ENCODE data around the gene SMIM38. TPM values are rescaled to one million over a fixed set of nuclear protein-coding genes. Genes with fewer than 3 reads are reported as not detected.
A peak's percentile ranks its signal among the peaks of the same experiment; 100 is the strongest.

Gene SMIM38
- total RNA-seq, 4 donors from 2014 or later: 0.45 to 2.3 (median 2.0) TPM; not detected in 1

GRCh38 chr11:69116671-69117070, 39.1 kb upstream of the SMIM38 start:
- Histone ChIP-seq H3K4me3 (replicated peaks in 1 of 3) (no peak overlapping the region), H3K27ac (peak overlapping the region in 1 of 3 donors; percentile 96), H3K9me3 (no peaks in the 10 kb centered on the region), H3K4me1 (peaks cover 20 to 29% of the 10 kb centered on the region in 2 donors), H3K27me3 (no peaks in the 10 kb centered on the region), H3K36me3 (no peaks in the 10 kb centered on the region)
- no peak for TF ChIP-seq CTCF (IDR thresholded peaks at IDR 0.05)
- no peak for TF ChIP-seq POLR2A (IDR thresholded peaks at IDR 0.05)
- 99 to 100% methylated on average over 7 to 8 of the region's 10 CpGs for WGBS, 2 donors
- intact Hi-C loops (cut with DNase I): no loop called here
- DNase-seq: no peak

GRCh38 chr11:69119190-69119589, 36.5 kb upstream of the SMIM38 start:
- Histone ChIP-seq H3K27ac (no peak overlapping the region), H3K9me3 (no peaks in the 10 kb centered on the region), H3K4me3 (replicated peaks in 1 of 3) (no peak overlapping the region), H3K27me3 (no peaks in the 10 kb centered on the region), H3K36me3 (no peaks in the 10 kb centered on the region), H3K4me1 (peaks cover 36 to 46% of the 10 kb centered on the region in 2 donors)
- intact Hi-C loops (cut with DNase I): no loop called here
- 93 to 100% methylated on average over 2 of the region's 2 CpGs for WGBS, 2 donors
- no peak for DNase-seq
- TF ChIP-seq POLR2A (IDR thresholded peaks at IDR 0.05) (no peak), CTCF (IDR thresholded peaks at IDR 0.05) (no peak)

- Histone ChIP-seq H3K4me3 (replicated peaks in 1 of 3) (no peak overlapping the region), H3K36me3 (no peaks in the 10 kb centered on the region), H3K27ac (no peak overlapping the region), H3K4me1 (peaks cover 26 to 36% of the 10 kb centered on the region in 2 donors), H3K27me3 (no peaks in the 10 kb centered on the region), H3K9me3 (no peaks in the 10 kb centered on the region)
- intact Hi-C loops (cut with DNase I): no loop called here
- no peak for DNase-seq
- WGBS, 2 donors: 90 to 97% methylated on average over 16 to 18 of the region's 21 CpGs
- TF ChIP-seq CTCF (IDR thresholded peaks at IDR 0.05) (no peak), POLR2A (IDR thresholded peaks at IDR 0.05) (no peak)
Measured at GRCh38 chr11:69120096-69120875, 35.4 kb upstream of the SMIM38 start.

GRCh38 chr11:69121021-69121420, 34.7 kb upstream of the SMIM38 start:
- 94 to 96% methylated on average over 9 of the region's 9 CpGs for WGBS, 2 donors
- H3K36me3 ChIP-seq: no peaks in the 10 kb centered on the region
- no peaks in the 10 kb centered on the region for H3K27me3 ChIP-seq
- no peaks in the 10 kb centered on the region for H3K9me3 ChIP-seq
- TF ChIP-seq POLR2A (IDR thresholded peaks at IDR 0.05) (no peak), CTCF (IDR thresholded peaks at IDR 0.05) (no peak)
- no peak for DNase-seq
- no peak overlapping the region for H3K27ac ChIP-seq
- intact Hi-C loops (cut with DNase I): no loop called here
- H3K4me1 ChIP-seq: peaks cover 21 to 32% of the 10 kb centered on the region in 2 donors
- no peak overlapping the region for H3K4me3 ChIP-seq (replicated peaks in 1 of 3)

GRCh38 chr11:69121621-69122325, 34.0 kb upstream of the SMIM38 start:
- H3K4me3 ChIP-seq (replicated peaks in 1 of 3): no peak overlapping the region
- peaks cover 17 to 24% of the 10 kb centered on the region in 2 donors for H3K4me1 ChIP-seq
- no peaks in the 10 kb centered on the region for H3K36me3 ChIP-seq
- no peaks in the 10 kb centered on the region for H3K9me3 ChIP-seq
- TF ChIP-seq CTCF (IDR thresholded peaks at IDR 0.05) (no peak), POLR2A (IDR thresholded peaks at IDR 0.05) (no peak)
- no peaks in the 10 kb centered on the region for H3K27me3 ChIP-seq
- intact Hi-C loops (cut with DNase I): no loop called here
- H3K27ac ChIP-seq: peak overlapping the region; percentile 84 to 93 (median 93)
- 94 to 95% methylated on average over 13 to 15 of the region's 19 CpGs for WGBS, 2 donors
- no peak for DNase-seq
